HL-60 (cell line): ENCODE results near the gene SNTG2.

Source experiments
- DNase-seq, 2 experiments: peaks; one replicate each; pipeline ENCODE4 v3.0.0-alpha.2; 2010 to 2020; ENCODE audit warnings: low read depth in 1 of 2, low spot score in 1 of 2
- H3K27ac ChIP-seq: fragments of 250-450 bp; sonication (Bioruptor Pico); replicated peaks from 2 replicates; pipeline ENCODE4 v1.5.1; 2020; ENCODE audit warnings: mild to moderate bottlenecking, moderate library complexity
- H3K27me3 ChIP-seq: fragments of 250-450 bp; sonication (Bioruptor Pico); 2 replicates; pipeline ENCODE4 v1.5.1; 2021; ENCODE audit warnings: mild to moderate bottlenecking, moderate library complexity; ENCODE audit not compliant: insufficient read depth, poor library complexity, severe bottlenecking
- H3K4me3 ChIP-seq: replicated peaks from 2 replicates; pipeline ENCODE4 v1.5.1; 2011; ENCODE audit warnings: mild to moderate bottlenecking, control low read depth, low read length; ENCODE audit not compliant: insufficient read depth
- GABPA ChIP-seq: IDR thresholded peaks from 2 replicates; pipeline ENCODE4 v1.6.1; 2012; ENCODE audit warnings: low read depth
- POLR2AphosphoS5 ChIP-seq: IDR thresholded peaks from 2 replicates; pipeline ENCODE4 v1.6.1; 2012; ENCODE audit warnings: low read depth
- SPI1 ChIP-seq: IDR thresholded peaks from 2 replicates; pipeline ENCODE4 v1.6.1; 2012; ENCODE audit warnings: low read depth, mild to moderate bottlenecking, borderline replicate concordance
- TF ChIP-seq, protein P1 (sequence below): IDR thresholded peaks from one replicate; pipeline ENCODE4 v1.5.1; 2011; ENCODE audit warnings: low read length, control low read depth, inconsistent platforms; ENCODE audit not compliant: insufficient read depth
- TF ChIP-seq, protein P2 (sequence below): IDR thresholded peaks from 2 replicates; pipeline ENCODE4 v1.6.1; 2012; ENCODE audit warnings: low read depth; ENCODE audit not compliant: insufficient replicate concordance

Gene SNTG2

DNA sequence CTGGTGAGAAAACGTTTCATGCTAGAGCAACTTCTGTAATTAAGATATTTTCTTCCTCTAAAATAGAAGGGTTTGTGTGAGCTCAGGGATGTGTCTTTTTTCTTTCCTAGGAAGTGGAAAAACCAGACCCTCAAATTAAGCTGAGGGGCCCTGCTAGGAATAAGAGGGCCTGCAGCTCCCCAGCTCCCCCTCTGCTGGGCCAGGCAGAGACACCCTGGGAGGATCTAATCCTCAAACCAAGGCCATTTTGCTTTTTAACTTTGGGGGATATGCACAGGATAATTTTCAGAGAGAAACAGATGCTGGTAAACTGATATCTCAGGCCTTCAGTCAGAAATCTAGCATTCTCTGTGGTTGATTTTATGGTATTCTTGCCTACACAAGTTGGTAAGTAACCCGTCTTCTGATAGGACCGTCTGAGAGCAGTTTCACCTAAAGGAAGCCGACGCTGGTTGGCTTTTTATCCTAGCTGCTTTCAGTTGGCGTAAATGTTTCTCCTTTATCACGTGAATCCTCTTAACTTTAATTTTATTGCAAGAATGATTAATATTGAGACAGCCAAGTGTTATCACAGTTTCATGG lies 34.8 kb downstream of the SNTG2 start:
- H3K27me3 ChIP-seq: peaks cover 2% of the 10 kb centered on the region
- H3K4me3 ChIP-seq: no peak overlapping the region
- H3K27ac ChIP-seq: no peak overlapping the region
- no peak for DNase-seq
- TF ChIP-seq, protein P1, sequence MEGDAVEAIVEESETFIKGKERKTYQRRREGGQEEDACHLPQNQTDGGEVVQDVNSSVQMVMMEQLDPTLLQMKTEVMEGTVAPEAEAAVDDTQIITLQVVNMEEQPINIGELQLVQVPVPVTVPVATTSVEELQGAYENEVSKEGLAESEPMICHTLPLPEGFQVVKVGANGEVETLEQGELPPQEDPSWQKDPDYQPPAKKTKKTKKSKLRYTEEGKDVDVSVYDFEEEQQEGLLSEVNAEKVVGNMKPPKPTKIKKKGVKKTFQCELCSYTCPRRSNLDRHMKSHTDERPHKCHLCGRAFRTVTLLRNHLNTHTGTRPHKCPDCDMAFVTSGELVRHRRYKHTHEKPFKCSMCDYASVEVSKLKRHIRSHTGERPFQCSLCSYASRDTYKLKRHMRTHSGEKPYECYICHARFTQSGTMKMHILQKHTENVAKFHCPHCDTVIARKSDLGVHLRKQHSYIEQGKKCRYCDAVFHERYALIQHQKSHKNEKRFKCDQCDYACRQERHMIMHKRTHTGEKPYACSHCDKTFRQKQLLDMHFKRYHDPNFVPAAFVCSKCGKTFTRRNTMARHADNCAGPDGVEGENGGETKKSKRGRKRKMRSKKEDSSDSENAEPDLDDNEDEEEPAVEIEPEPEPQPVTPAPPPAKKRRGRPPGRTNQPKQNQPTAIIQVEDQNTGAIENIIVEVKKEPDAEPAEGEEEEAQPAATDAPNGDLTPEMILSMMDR: no peak
- TF ChIP-seq, protein P2, sequence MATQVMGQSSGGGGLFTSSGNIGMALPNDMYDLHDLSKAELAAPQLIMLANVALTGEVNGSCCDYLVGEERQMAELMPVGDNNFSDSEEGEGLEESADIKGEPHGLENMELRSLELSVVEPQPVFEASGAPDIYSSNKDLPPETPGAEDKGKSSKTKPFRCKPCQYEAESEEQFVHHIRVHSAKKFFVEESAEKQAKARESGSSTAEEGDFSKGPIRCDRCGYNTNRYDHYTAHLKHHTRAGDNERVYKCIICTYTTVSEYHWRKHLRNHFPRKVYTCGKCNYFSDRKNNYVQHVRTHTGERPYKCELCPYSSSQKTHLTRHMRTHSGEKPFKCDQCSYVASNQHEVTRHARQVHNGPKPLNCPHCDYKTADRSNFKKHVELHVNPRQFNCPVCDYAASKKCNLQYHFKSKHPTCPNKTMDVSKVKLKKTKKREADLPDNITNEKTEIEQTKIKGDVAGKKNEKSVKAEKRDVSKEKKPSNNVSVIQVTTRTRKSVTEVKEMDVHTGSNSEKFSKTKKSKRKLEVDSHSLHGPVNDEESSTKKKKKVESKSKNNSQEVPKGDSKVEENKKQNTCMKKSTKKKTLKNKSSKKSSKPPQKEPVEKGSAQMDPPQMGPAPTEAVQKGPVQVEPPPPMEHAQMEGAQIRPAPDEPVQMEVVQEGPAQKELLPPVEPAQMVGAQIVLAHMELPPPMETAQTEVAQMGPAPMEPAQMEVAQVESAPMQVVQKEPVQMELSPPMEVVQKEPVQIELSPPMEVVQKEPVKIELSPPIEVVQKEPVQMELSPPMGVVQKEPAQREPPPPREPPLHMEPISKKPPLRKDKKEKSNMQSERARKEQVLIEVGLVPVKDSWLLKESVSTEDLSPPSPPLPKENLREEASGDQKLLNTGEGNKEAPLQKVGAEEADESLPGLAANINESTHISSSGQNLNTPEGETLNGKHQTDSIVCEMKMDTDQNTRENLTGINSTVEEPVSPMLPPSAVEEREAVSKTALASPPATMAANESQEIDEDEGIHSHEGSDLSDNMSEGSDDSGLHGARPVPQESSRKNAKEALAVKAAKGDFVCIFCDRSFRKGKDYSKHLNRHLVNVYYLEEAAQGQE: no peak
- TF ChIP-seq GABPA: no peak
- TF ChIP-seq POLR2AphosphoS5: no peak
- no peak for TF ChIP-seq SPI1

DNA sequence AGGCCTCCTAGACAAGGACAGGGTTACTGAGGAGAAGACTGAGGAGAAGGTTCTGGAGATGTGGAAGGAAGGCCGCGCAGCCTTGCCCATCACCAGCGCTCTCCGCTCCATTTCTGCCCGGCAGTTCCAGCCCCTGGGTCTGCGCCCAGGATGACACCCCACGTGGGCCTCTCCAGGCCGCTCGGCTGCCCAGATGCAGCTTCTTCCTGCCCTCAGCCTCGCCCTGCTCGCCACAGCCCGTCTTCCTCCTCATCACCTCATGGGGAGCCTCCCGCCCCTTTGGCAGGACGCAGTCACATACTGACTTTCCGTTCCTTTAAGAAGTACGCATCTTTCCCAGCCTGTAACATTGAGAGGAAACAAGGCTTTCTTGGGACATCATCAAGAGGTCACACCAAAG lies 37.1 kb downstream of the SNTG2 start:
- DNase-seq: no peak
- TF ChIP-seq POLR2AphosphoS5 (no peak), GABPA (no peak), SPI1 (no peak)
- TF ChIP-seq, protein P1: no peak
- TF ChIP-seq, protein P2: no peak
- no peak overlapping the region for H3K27ac ChIP-seq
- peaks cover 2% of the 10 kb centered on the region for H3K27me3 ChIP-seq
- H3K4me3 ChIP-seq: no peak overlapping the region

DNA sequence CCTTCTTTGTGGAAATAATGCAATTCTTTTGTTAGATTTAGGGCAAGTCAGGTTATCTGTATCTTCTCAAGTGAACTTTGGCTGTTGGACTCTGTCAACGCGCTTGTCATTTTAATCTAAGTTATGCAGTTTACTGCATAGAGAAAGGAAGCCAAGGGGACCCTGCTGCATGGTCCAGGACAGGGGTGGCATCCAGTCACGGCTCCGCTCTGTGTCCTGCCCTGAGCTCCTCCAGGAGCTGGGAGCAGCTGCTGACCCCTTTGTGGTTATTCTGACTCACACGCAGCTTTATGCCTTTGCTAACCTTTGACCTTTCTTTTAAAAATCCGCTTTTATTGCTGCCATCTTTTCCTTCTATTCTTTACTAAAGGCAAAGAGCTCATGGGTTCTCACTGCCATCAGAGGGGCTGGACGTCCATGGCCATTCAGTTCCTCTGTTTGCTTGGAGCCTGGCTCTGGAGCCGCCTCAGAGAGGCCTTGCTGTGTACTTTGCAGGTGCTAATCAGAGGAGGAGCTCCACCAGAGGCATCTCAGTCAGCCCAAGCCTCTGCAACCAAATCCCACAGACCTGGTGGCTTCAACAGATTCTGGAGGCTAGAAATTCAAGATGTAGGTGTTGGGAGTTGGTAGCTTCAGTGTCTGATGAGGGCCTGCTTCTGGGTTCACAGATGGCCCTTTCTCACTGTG lies 39.3 kb downstream of the SNTG2 start:
- H3K27ac ChIP-seq: no peak overlapping the region
- DNase-seq: no peak
- no peak for TF ChIP-seq POLR2AphosphoS5
- TF ChIP-seq, protein P2: no peak
- TF ChIP-seq, protein P1: no peak
- TF ChIP-seq GABPA: no peak
- TF ChIP-seq SPI1: no peak
- no peak overlapping the region for H3K4me3 ChIP-seq
- H3K27me3 ChIP-seq: no peaks in the 10 kb centered on the region
